Naive B cell (primary cell): ENCODE measurements around the gene ASIC5. TPM values are rescaled to one million over a fixed set of nuclear protein-coding genes. Genes with fewer than 3 reads are reported as not detected.
"Not testable (repeated sequence)": the region's sequence is repeated elsewhere in the genome, so short reads cannot be mapped to it uniquely, and the experiment has no call there.

Source experiments
- ATAC-seq, 2 donors: fragments of 150-1000 bp; cut with Tn5 transposase; 2 replicates each; pipeline ENCODE4 v1.10.0; 2021; ENCODE audit warnings: low read depth in 2 of 2, mild to moderate bottlenecking in 2 of 2, moderate library complexity in 2 of 2
- DNase-seq: peaks from one replicate; pipeline ENCODE4 v3.0.0; 2022
- H3K27ac Mint-ChIP-seq, 6 donors: one replicate each; pipeline ENCODE4 v1.8.0; 2020 to 2022; ENCODE audit warnings: mild to moderate bottlenecking in 6 of 6, mixed read lengths in 6 of 6, moderate library complexity in 5 of 6, inconsistent platforms in 2 of 6
- H3K27me3 Mint-ChIP-seq, 3 donors: one replicate each; pipeline ENCODE4 v1.8.0; 2021 to 2022; ENCODE audit warnings: mixed read lengths in 3 of 3, mild to moderate bottlenecking in 1 of 3
- H3K36me3 Mint-ChIP-seq, 2 donors: one replicate each; pipeline ENCODE4 v1.8.0; 2020 to 2022; ENCODE audit warnings: mixed read lengths in 2 of 2, inconsistent platforms in 1 of 2, mild to moderate bottlenecking in 1 of 2
- H3K4me1 Mint-ChIP-seq, 3 donors: one replicate each; pipeline ENCODE4 v1.8.0; 2020 to 2022; ENCODE audit warnings: mixed read lengths in 3 of 3, inconsistent platforms in 1 of 3, mild to moderate bottlenecking in 1 of 3, moderate library complexity in 1 of 3
- H3K4me3 Mint-ChIP-seq, 8 donors: one replicate each; pipeline ENCODE4 v1.8.0; 2020 to 2022; ENCODE audit warnings: mild to moderate bottlenecking in 8 of 8, mixed read lengths in 8 of 8, moderate library complexity in 8 of 8, inconsistent platforms in 2 of 8
- H3K9me3 Mint-ChIP-seq, 7 donors: one replicate each; pipeline ENCODE4 v1.8.0; 2020 to 2022; ENCODE audit warnings: mixed read lengths in 7 of 7, mild to moderate bottlenecking in 5 of 7, inconsistent platforms in 2 of 7, moderate library complexity in 1 of 7
- polyA plus RNA-seq, 6 donors: library from polyadenylated mRNA; unstranded; fragments of 300-500 nt; fragmentation: Illumina TruSeq; gene quantifications; one replicate each; pipeline ENCODE4 v1.2.3, GENCODE V29; 2021; ENCODE audit warnings: low read depth in 6 of 6

ASIC5 gene
- polyA plus RNA-seq, 6 donors from 2014 or later = not detected

DNA sequence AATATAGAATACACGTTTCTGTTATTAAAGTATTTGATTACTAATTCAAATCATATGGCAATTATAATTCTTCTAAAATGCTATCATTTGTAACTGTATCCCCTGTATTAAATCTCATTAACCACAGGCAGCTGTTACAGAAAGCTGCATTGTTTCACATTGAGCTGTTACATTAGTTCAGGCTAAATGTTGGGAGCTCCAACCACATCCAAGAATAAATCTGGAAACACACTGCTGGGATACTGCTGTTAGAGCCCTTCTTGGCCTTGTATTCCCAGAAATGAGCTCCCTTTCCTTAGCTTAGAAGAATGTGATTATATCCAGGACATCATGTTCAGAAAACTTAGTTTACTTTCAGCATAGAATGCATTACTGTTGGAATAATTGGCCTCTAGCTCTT is 59.1 kb downstream of the ASIC5 start:
- no peaks in the 10 kb centered on the region for H3K4me1 Mint-ChIP-seq
- H3K27ac Mint-ChIP-seq = no peak overlapping the region
- no peaks in the 10 kb centered on the region for H3K9me3 Mint-ChIP-seq
- no peaks in the 10 kb centered on the region for H3K36me3 Mint-ChIP-seq
- ATAC-seq (no peak), DNase-seq (no peak)
- H3K27me3 Mint-ChIP-seq = no peaks in the 10 kb centered on the region
- no peak overlapping the region for H3K4me3 Mint-ChIP-seq

DNA sequence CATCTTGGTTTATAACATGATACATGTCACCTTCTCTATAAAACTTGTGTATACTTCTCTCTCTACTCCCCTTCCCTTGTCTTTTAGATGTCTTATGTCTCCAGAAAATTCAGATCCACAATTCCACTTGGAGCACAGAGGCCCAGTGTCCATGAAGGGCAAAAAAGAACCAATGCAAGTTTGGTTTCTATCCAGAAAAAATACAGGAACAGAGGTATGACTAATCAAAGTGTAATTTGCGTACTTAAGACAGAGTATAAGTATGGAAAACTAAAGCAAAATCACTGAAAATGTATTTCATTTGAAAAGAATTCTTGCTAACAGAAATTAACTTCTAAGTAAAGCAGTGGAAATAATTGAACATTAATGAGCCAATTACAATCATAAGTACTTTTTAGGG is 61.1 kb downstream of the ASIC5 start:
- H3K4me3 Mint-ChIP-seq = no peak overlapping the region
- ATAC-seq = no peak
- H3K27ac Mint-ChIP-seq = no peak overlapping the region
- DNase-seq = no peak
- H3K36me3 Mint-ChIP-seq = no peaks in the 10 kb centered on the region
- H3K27me3 Mint-ChIP-seq = no peaks in the 10 kb centered on the region
- H3K9me3 Mint-ChIP-seq = no peaks in the 10 kb centered on the region
- no peaks in the 10 kb centered on the region for H3K4me1 Mint-ChIP-seq

DNA sequence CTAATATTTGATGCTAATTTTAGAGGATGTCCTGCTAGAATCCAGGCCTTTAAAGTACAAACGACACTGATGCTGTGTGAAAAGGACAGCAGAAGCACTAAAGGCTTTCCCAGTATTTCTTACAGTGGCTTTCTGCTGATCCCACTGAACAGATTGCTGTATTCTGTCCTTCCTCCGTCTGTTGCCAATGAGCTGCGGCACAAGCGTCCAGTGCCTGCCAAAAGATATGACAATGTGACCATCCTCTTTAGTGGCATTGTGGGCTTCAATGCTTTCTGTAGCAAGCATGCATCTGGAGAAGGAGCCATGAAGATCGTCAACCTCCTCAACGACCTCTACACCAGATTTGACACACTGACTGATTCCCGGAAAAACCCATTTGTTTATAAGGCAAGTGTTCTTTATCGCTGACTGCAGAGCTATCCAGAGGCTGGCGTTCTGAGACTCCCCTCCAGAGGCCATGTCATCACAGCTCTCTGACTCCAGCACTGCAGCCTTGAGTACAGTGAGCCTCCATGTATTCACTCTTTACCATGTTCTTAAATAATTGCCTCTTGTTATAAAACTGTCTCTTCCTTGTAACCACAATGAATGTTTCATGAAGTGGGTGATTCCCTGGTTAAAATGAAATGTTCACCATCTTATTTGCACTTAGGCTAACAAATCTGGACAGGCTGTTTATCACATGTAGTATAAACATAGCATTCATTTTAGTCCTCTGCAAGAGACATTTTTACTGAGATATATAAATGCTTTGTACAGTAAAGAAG is 63.7 kb downstream of the ASIC5 start:
- DNase-seq = no peak
- Mint-ChIP-seq H3K36me3 (no peaks in the 10 kb centered on the region), H3K4me1 (no peaks in the 10 kb centered on the region), H3K4me3 (no peak overlapping the region), H3K9me3 (no peaks in the 10 kb centered on the region), H3K27me3 (no peaks in the 10 kb centered on the region), H3K27ac (no peak overlapping the region)
- no peak for ATAC-seq

DNA sequence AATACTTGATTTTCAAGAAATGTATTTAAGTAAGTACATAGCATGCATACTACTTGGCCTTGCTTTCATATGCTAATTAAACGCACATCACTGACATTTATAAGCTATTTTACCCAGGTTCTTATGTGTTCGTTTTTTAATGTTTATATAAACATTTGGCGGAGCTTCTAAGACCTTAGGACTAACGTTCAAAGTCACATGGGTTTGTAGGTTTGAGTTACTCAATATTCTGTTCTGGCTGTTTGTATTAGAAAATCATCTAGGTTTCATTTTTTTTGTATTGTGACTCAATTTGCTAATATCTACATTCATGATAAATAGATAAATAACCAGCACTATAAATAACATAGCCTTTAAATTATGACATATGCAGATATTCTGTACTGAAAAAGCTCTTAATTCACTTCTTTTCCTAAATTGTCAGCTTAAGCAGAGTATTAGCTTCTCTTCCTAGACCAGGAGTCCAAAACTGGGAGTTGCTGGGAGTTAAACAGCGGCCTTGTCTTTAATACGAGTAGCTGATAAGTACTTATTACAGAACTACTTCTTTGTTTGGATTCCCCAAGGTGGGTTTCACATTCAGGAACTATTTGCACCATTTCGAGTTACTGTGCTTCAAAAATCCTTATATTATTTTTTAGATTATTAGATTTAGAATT is 65.3 kb downstream of the ASIC5 start:
- no peaks in the 10 kb centered on the region for H3K9me3 Mint-ChIP-seq
- H3K36me3 Mint-ChIP-seq = no peaks in the 10 kb centered on the region
- ATAC-seq (no peak), DNase-seq (no peak)
- no peak overlapping the region for H3K27ac Mint-ChIP-seq
- H3K4me3 Mint-ChIP-seq = no peak overlapping the region
- no peaks in the 10 kb centered on the region for H3K4me1 Mint-ChIP-seq
- no peaks in the 10 kb centered on the region for H3K27me3 Mint-ChIP-seq

DNA sequence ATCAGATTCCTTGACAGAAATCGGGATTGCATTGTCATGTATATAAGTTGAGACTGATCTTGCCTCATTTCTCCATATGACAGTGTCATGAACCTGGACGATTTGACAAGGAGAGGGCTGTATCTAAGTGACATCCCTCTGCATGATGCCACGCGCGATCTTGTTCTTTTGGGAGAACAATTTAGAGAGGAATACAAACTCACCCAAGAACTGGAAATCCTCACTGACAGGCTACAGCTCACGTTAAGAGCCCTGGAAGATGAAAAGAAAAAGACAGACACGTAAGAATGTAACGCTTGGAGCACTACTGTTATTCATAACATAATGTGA is 66.3 kb downstream of the ASIC5 start:
- Mint-ChIP-seq H3K4me3 (no peak overlapping the region), H3K4me1 (no peaks in the 10 kb centered on the region), H3K27me3 (no peaks in the 10 kb centered on the region), H3K36me3 (no peaks in the 10 kb centered on the region), H3K9me3 (no peaks in the 10 kb centered on the region), H3K27ac (no peak overlapping the region)
- ATAC-seq (no peak), DNase-seq (no peak)

DNA sequence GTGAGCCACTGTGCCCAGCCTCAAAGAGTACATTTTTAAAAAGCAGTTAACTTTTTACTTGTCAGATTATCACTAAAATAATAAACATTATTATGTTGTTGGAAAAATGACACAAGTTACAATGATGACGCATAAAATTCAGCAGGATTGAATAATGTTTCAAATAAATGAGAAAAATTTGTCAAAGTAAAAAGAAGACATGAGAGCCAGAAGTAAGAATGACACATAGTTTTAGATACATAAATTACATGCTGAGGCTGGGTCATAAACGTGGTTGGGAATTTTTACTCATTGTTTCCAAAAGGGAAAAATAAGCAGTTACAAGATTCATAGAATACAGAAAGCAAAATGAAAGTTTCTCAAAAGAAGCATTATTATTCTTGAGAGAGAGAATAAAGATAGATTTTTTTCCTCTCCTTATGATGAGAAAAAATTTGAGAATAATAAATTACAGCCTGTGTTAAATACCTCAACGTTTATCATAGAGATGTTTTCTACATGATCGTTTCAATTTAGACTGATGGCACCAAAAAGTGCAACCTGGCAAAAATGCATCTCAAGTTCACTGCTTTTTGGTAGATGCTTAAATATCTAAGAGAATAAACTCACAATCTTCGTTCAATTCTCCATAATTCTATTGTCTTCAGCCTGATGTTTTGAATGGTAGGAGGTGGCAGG is 66.8 kb downstream of the ASIC5 start:
- Mint-ChIP-seq H3K27ac (no peak overlapping the region), H3K9me3 (no peaks in the 10 kb centered on the region), H3K4me1 (no peaks in the 10 kb centered on the region), H3K36me3 (no peaks in the 10 kb centered on the region), H3K27me3 (no peaks in the 10 kb centered on the region), H3K4me3 (no peak overlapping the region)
- no peak for ATAC-seq
- no peak for DNase-seq

DNA sequence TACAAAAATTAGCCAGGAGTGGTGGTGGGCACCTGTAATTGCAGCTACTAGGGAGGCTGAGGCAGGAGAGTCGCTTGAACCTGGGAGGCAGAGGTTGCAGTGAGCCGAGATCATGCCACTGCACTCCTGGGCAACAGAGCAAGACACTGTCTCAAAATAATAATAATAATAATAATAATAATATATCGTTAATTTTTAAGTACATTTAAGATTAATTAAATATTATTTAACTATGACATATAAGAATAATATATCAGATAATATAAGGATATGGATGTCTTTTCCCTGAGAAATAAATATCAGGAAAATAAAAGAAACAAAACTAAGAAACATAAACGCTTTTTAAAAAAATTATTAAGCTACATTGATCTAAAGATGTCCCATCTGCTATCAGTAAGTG is 68.5 kb downstream of the ASIC5 start:
- not testable (repeated sequence) for H3K9me3 Mint-ChIP-seq, H3K27me3 Mint-ChIP-seq, H3K4me3 Mint-ChIP-seq, DNase-seq, H3K27ac Mint-ChIP-seq, ATAC-seq, H3K4me1 Mint-ChIP-seq, H3K36me3 Mint-ChIP-seq

DNA sequence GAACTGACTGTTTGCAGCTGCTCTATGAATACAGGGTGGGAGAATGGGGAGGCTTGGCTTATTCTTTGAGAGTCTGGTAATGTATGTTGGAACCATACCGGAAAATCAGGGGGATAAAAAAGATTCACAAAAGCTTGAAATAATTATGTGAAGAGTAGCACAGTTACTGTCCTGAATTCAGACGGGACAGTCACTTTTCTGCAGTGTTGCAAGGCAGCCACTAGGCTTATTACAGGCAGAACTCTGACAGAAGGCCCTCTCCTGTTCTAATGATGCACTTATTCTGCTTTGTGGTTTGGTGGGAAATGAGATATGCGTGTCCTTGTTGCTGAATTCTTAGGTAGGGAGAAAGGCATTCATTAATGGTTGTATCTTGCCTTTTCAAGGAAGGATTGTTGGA is 70.1 kb downstream of the ASIC5 start:
- Mint-ChIP-seq H3K27ac (no peak overlapping the region), H3K36me3 (no peaks in the 10 kb centered on the region), H3K9me3 (no peaks in the 10 kb centered on the region), H3K4me3 (peak overlapping the region in 1 of 8 donors; percentile 11), H3K4me1 (no peaks in the 10 kb centered on the region), H3K27me3 (no peaks in the 10 kb centered on the region)
- DNase-seq (no peak), ATAC-seq (no peak)

DNA sequence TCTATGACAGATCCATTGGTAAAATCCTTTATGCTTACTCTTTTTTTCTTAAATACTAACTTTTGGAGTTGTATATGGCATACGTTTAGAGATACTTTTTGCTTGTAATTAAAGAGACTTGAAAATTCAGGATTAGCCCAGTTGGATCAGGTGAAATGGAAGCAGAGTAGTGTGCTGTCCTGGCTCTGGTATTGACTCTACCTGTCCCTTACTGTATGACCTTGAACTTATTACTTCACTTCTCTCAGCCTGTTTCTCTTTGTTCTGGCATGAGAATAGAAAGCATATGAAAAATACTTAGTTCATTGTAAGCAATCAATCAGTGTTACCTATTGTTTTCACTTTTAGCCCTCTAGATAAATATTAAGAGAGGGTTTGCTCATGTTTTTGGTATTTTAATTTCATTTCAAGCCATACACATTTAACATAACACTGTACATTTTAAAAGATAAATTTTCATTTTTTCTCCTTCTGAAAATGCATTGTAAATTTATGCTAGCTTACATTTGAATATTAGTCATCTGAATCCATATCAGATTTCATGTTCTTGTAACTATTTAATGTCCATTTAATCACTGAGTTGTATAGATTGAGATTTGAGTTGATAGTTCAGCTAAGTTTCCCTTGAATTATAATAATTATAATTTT is 71.4 kb downstream of the ASIC5 start:
- H3K4me1 Mint-ChIP-seq = peaks cover 0 to under 1% (median 0%) of the 10 kb centered on the region in 3 donors
- H3K27ac Mint-ChIP-seq = no peak overlapping the region
- H3K9me3 Mint-ChIP-seq = no peaks in the 10 kb centered on the region
- ATAC-seq = no peak
- H3K36me3 Mint-ChIP-seq = no peaks in the 10 kb centered on the region
- H3K27me3 Mint-ChIP-seq = no peaks in the 10 kb centered on the region
- H3K4me3 Mint-ChIP-seq = no peak overlapping the region
- DNase-seq = no peak

DNA sequence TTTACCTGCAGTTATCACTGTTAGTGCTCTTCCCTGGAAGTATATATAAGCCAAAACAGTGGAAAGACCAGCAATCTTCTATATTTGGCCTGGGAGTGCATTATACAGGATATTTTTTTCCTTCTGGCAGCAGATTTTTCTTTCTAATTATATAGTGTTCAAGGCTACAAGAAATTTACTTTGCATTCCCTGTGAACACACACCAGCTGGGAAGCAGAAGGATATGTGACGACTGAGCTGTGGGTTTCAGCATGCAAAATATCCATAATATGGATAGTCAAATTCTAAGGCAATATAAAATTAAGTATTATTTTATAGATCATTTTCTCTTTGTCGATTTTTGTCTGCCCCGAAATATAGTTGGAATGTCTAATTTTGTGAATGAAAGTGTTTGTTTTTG is 76.1 kb downstream of the ASIC5 start:
- ATAC-seq = no peak
- Mint-ChIP-seq H3K4me3 (no peak overlapping the region), H3K27ac (no peak overlapping the region), H3K4me1 (peaks cover 0 to 4% (median 0%) of the 10 kb centered on the region in 3 donors), H3K9me3 (no peaks in the 10 kb centered on the region), H3K36me3 (no peaks in the 10 kb centered on the region), H3K27me3 (no peaks in the 10 kb centered on the region)
- DNase-seq = no peak

DNA sequence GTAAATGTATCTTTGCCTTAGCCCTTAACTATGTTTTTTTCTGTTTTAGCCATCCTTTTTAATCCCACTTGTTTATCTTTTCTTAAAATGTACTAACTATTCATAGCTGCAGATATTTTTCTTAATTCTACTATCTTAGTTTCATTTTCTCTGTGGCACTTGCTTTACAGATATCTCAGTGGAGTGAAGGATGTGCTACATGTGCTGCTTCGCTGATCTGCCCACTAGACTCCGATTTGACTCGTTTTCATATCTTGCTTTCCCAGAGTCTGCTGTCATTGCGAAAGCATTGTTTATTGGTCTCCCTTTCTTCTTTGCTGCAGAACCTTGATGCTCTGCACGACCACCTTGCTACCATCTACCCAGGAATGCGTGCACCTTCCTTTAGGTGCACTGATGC is 76.7 kb downstream of the ASIC5 start:
- no peaks in the 10 kb centered on the region for H3K27me3 Mint-ChIP-seq
- H3K4me1 Mint-ChIP-seq = peaks cover 0 to 4% (median 0%) of the 10 kb centered on the region in 3 donors
- DNase-seq (no peak), ATAC-seq (no peak)
- peak overlapping the region in 1 of 6 donors; percentile 15 for H3K27ac Mint-ChIP-seq
- H3K36me3 Mint-ChIP-seq = no peaks in the 10 kb centered on the region
- no peaks in the 10 kb centered on the region for H3K9me3 Mint-ChIP-seq
- H3K4me3 Mint-ChIP-seq = no peak overlapping the region

DNA sequence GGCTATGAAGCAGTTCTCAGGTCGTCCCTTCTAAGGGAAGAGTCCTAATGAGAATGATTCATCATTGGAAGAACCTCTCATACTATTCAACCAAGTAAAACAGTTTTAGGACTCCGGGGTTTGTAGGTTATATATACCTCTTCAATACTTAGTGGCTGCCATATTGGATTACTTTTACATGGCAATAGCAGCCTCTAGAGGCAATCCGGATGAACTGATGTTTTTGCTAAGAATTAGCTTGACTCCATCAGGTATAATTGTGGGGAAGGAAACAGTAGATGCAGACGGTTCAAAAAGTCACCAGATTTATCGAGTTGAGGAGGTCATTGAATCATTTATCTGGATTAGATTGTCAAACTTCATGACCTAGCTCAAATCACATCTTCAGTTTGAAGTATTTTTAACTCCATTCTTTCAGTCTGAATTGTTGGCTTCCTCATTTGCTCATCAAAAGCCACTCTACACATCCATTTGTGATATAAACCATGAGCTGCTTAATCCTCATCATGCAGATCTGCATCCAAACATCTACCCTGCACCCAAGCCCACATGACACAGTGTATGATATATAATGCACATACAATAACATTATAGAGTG is 78.9 kb downstream of the ASIC5 start:
- no peak overlapping the region for H3K4me3 Mint-ChIP-seq
- H3K27ac Mint-ChIP-seq = peak overlapping the region in 2 of 6 donors; percentile 18 to 63
- H3K9me3 Mint-ChIP-seq = no peaks in the 10 kb centered on the region
- H3K36me3 Mint-ChIP-seq = no peaks in the 10 kb centered on the region
- no peaks in the 10 kb centered on the region for H3K27me3 Mint-ChIP-seq
- H3K4me1 Mint-ChIP-seq = peaks cover 0 to 4% (median 0%) of the 10 kb centered on the region in 3 donors
- peak; percentile 72 to 91 for ATAC-seq
- DNase-seq = peak; percentile 45

DNA sequence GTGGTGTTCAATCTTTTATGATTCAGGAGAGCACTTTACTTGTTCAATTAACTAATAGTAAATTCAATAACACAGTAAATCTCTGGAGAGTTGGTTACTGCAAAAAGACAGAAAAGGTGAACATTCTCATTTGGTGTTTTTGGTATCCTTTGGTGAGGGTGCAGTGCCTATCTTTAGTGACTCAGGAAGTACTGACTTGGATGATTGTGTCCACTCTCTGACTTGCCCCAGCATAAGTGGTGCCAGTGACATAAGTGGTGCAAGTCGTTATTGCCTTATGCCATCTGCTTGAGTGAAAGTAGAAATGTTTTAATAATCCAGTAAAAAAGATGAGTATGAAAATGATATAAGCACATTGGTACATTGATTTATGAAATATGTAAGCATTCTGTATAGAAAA is 80.2 kb downstream of the ASIC5 start:
- no peaks in the 10 kb centered on the region for H3K9me3 Mint-ChIP-seq
- H3K27me3 Mint-ChIP-seq = no peaks in the 10 kb centered on the region
- ATAC-seq = no peak
- no peak overlapping the region for H3K27ac Mint-ChIP-seq
- no peak overlapping the region for H3K4me3 Mint-ChIP-seq
- H3K4me1 Mint-ChIP-seq = peaks cover 0 to 4% (median 0%) of the 10 kb centered on the region in 3 donors
- H3K36me3 Mint-ChIP-seq = no peaks in the 10 kb centered on the region
- no peak for DNase-seq
